ENCODE results near the gene C1orf159. TPM values are rescaled to one million over a fixed set of nuclear protein-coding genes. Genes with fewer than 3 reads are reported as not detected.

C1orf159 gene
- polyA plus RNA-seq, 1 donor (not counting 4 experiments of a cell fraction or from before 2014, with no cell fraction given) = 6.1 TPM

DNA sequence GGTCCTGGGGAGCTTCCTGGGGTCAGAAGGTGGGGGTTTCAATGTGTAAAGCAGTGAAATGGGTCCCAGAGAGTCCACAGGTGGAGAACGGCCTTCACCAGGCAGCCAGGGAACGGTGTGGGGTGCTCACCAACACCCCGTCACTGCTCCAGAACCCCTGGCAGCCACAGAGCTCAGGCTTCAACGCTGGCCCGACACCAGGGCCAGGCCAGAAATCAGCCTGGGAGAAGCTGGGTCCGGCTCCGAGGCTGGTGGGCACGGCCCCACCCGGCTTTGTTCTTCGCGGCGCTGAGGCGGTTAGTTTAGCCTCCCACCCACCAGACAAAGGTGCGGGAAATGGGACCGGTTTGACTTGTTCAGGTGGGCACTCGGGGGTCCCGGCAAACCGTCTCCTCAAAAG, 24.8 kb upstream of the C1orf159 start:
- Histone ChIP-seq H2AFZ (ENCODE audit: control insufficient read depth, low read length) (no peak overlapping the region), H3K27me3 (ENCODE audit: control insufficient read depth, extremely low read depth, insufficient read depth, low read length) (peaks cover 21% of the 10 kb centered on the region), H3K36me3 (ENCODE audit: control insufficient read depth in 2 of 2, extremely low read depth in 1 of 2, insufficient read depth in 2 of 2, low read length in 2 of 2) (no peaks in the 10 kb centered on the region), H3K9me3 (ENCODE audit: control insufficient read depth, low read depth, low read length) (no peaks in the 10 kb centered on the region), H3K9me1 (ENCODE audit: control insufficient read depth, extremely low read depth, insufficient read depth, low read length) (no peaks in the 10 kb centered on the region), H3K27ac (ENCODE audit: control insufficient read depth, insufficient read depth, low read length) (no peak overlapping the region), H3K9ac (ENCODE audit: control insufficient read depth, extremely low read depth, insufficient read depth, low read length) (no peak overlapping the region), H3K4me3 (ENCODE audit: control insufficient read depth in 2 of 3, extremely low read depth in 1 of 3, insufficient read depth in 2 of 3, low read depth in 1 of 3, low read length in 3 of 3) (no peak overlapping the region), H3K4me2 (ENCODE audit: control insufficient read depth, extremely low read depth, insufficient read depth, low read depth, low read length) (no peak overlapping the region), H3K4me1 (ENCODE audit: control insufficient read depth, extremely low read depth, insufficient read depth, low read length) (peaks cover 14% of the 10 kb centered on the region), H4K20me1 (ENCODE audit: control insufficient read depth, extremely low read depth, insufficient read depth, low read length) (no peaks in the 10 kb centered on the region), H3K79me2 (ENCODE audit: control insufficient read depth, insufficient read depth, low read length) (no peaks in the 10 kb centered on the region)
- no peak for DNase-seq (ENCODE audit: low read depth, low spot score)
- dilution Hi-C loops (cut with MboI; ENCODE audit: extremely low pct_ligation_motif_present, low sequenced_read_pairs) = no loop called here
- no peak for TF ChIP-seq EZH2 (IDR thresholded peaks at IDR 0.05; ENCODE audit: low read length)
- TF ChIP-seq, protein P1, sequence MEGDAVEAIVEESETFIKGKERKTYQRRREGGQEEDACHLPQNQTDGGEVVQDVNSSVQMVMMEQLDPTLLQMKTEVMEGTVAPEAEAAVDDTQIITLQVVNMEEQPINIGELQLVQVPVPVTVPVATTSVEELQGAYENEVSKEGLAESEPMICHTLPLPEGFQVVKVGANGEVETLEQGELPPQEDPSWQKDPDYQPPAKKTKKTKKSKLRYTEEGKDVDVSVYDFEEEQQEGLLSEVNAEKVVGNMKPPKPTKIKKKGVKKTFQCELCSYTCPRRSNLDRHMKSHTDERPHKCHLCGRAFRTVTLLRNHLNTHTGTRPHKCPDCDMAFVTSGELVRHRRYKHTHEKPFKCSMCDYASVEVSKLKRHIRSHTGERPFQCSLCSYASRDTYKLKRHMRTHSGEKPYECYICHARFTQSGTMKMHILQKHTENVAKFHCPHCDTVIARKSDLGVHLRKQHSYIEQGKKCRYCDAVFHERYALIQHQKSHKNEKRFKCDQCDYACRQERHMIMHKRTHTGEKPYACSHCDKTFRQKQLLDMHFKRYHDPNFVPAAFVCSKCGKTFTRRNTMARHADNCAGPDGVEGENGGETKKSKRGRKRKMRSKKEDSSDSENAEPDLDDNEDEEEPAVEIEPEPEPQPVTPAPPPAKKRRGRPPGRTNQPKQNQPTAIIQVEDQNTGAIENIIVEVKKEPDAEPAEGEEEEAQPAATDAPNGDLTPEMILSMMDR (optimal IDR thresholded peaks at IDR 0.05 in 1 of 3, IDR thresholded peaks at IDR 0.05 in 1 of 3, conservative IDR thresholded peaks at IDR 0.05 in 1 of 3; ENCODE audit: extremely low read depth in 1 of 3, insufficient read depth in 2 of 3, low read length in 3 of 3) = no peak
- no peak for FAIRE-seq

DNA sequence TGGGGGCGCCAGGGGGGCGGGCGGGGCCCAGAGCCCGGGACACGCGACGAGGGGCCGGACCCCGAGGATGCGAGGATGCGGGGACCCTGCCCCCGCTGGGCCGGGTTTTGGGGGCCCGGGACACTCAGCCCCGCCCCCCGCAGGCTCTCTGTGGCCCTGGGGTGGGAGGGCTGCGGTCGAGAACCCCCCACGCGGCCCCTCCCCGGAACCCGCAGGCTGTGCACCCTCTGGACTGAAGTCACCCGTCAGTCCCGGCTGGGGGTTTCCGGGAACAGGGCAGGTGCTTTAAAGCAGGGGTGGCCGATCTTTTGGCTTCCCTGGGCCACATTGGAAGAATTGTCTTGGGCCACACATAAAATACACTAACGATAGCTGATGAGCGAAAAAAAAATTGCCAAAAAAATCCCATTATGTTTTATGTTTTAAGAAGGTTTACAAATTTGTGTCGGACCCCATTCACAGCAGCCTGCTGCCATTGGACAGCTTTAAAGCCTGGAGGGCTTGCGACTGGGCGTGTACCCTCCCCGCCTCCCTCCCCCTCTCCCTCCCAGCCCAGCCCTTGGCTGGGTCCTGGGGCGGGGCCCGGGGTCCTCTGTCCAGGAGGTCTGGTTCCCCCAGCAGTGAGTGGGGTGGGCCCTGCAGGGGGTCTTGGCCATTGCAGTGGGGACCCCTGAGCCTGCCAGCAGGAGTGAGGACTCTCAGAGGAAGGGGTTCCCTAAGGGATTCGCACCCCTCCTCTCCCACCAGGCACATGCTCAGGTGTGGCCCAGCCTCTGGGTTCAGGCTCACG, 21.6 kb upstream of the C1orf159 start:
- FAIRE-seq = no peak

More for the DNA sequence above, 21.6 kb upstream of the C1orf159 start:
- no peaks in the 10 kb centered on the region for H3K36me3 ChIP-seq (ENCODE audit: control insufficient read depth in 2 of 2, extremely low read depth in 1 of 2, insufficient read depth in 2 of 2, low read length in 2 of 2)
- no peaks in the 10 kb centered on the region for H3K9me3 ChIP-seq (ENCODE audit: control insufficient read depth, low read depth, low read length)
- dilution Hi-C loops (cut with MboI; ENCODE audit: extremely low pct_ligation_motif_present, low sequenced_read_pairs) = no loop called here
- H4K20me1 ChIP-seq (ENCODE audit: control insufficient read depth, extremely low read depth, insufficient read depth, low read length) = no peaks in the 10 kb centered on the region
- TF ChIP-seq, protein P1 (optimal IDR thresholded peaks at IDR 0.05 in 1 of 3, IDR thresholded peaks at IDR 0.05 in 1 of 3, conservative IDR thresholded peaks at IDR 0.05 in 1 of 3; ENCODE audit: extremely low read depth in 1 of 3, insufficient read depth in 2 of 3, low read length in 3 of 3) = no peak
- no peak for TF ChIP-seq EZH2 (IDR thresholded peaks at IDR 0.05; ENCODE audit: low read length)
- peaks cover 28% of the 10 kb centered on the region for H3K27me3 ChIP-seq (ENCODE audit: control insufficient read depth, extremely low read depth, insufficient read depth, low read length)
- H3K4me1 ChIP-seq (ENCODE audit: control insufficient read depth, extremely low read depth, insufficient read depth, low read length) = no peaks in the 10 kb centered on the region
- H3K4me3 ChIP-seq (ENCODE audit: control insufficient read depth in 2 of 3, extremely low read depth in 1 of 3, insufficient read depth in 2 of 3, low read depth in 1 of 3, low read length in 3 of 3) = no peak overlapping the region
- H3K79me2 ChIP-seq (ENCODE audit: control insufficient read depth, insufficient read depth, low read length) = no peaks in the 10 kb centered on the region
- no peak overlapping the region for H2AFZ ChIP-seq (ENCODE audit: control insufficient read depth, low read length)
- no peak for DNase-seq (ENCODE audit: low read depth, low spot score)
- no peak overlapping the region for H3K27ac ChIP-seq (ENCODE audit: control insufficient read depth, insufficient read depth, low read length)
- no peak overlapping the region for H3K4me2 ChIP-seq (ENCODE audit: control insufficient read depth, extremely low read depth, insufficient read depth, low read depth, low read length)
- H3K9me1 ChIP-seq (ENCODE audit: control insufficient read depth, extremely low read depth, insufficient read depth, low read length) = no peaks in the 10 kb centered on the region
- no peak overlapping the region for H3K9ac ChIP-seq (ENCODE audit: control insufficient read depth, extremely low read depth, insufficient read depth, low read length)

All from keratinocyte (primary cell).